Measurements from ENCODE around the gene MCTP1.

GRCh38 chr5:95110118-95110517 lies 174.8 kb downstream of the MCTP1 start:
- TF ChIP-seq CTCF (IDR thresholded peaks at IDR 0.05 in 4 of 5, conservative IDR thresholded peaks at IDR 0.05 in 1 of 5) (no peak), POLR2A (IDR thresholded peaks at IDR 0.05) (no peak)
